HG03103 (cell line): ENCODE results near the gene PPP2R1B.

Source experiments
- ATAC-seq: cut with Tn5 transposase; IDR thresholded peaks from one replicate; pipeline ENCODE4 v1.9.1; 2021; ENCODE audit warnings: low read depth; ENCODE audit not compliant: unreplicated experiment

The PPP2R1B gene

DNA sequence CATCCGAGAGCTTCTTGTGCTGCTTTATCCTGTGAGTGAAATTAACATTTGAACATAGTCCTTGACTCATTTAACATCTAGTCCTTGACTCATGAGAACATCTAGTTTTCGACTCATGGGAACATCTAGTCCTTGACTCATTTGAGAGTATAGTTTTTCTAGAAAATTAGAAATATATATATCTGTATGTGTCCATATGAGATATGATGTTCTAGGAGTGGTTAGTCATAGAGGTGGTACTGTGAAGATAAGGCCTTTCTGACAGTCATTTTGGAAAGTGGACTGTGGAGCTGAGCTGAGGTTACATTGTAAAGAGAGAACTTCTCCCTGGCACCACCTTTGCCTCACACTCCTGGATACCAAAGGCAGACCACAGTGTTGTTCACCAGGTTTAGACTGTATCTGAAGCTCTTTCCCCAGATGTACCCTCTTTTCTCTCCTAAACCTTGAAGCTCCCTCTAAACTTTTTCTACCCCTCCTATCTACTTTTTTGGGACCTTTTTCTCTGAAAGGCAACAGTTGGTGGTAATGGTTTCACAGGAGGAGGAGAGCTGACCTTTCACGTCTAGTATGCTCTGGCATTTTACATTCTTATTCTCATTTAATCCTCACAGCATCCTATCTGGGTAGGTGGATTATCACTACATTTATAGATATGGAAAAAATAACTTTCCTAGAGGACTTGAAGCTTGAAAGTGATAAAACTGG, 67.2 kb downstream of the PPP2R1B start:
- no peak for ATAC-seq

DNA sequence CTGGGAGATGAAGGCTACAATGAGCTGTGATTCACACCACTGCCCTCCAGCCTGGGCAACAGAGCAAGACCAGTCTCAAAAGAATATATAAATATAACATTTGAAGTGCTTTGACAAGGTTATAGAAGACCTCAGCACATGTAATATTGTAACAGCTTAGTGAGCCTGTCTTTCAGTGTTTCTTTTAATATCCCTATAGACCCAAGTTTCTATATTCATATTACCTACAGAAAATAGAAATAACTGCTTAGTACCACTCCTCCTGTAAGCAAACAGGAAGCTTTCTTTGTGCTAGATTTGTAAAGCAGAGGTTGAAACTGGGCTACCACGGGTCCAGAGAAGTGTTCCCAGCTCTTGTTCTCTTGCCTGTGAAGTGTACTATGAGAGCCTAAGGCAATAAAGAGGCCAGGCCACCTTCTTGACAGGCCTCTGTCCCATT, 68.2 kb downstream of the PPP2R1B start:
- ATAC-seq: peak; percentile 62

DNA sequence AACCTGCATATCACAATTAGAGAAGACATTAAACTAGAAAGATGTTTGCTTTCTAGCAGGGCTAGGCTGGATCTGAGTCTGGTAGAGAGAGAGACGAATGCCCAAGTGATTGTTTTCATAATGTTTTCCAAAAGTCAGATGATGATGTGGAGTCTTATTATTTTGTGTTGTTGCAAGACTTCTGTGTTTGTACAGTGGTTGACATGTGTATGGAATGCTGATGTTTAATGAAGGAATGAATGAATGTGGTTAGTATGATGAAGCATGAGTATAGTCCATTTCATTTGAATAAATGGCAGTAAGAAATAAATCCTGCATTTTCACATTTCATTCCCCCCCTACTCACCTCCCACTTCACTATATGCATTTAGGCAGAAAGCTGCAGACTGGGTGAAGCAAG, 69.6 kb downstream of the PPP2R1B start:
- no peak for ATAC-seq

DNA sequence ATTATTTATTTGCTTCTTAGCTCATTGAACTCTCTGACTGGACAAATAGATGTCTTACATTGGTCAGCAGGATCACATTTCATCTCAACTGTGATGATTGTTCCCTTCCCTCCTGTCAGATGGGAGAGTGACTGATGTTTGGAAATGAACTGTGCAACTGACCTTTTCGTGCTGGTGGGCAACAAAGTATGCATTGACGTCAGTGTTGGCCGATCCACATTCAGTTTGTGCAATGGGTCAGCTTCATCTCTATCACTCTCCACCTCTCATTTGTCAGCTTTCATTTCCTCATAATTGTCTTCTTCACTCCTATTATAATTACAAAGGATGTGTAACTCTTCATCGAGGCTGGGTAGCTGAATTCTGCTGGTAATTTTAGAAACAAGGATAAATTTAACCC, 71.3 kb downstream of the PPP2R1B start:
- ATAC-seq: no peak

DNA sequence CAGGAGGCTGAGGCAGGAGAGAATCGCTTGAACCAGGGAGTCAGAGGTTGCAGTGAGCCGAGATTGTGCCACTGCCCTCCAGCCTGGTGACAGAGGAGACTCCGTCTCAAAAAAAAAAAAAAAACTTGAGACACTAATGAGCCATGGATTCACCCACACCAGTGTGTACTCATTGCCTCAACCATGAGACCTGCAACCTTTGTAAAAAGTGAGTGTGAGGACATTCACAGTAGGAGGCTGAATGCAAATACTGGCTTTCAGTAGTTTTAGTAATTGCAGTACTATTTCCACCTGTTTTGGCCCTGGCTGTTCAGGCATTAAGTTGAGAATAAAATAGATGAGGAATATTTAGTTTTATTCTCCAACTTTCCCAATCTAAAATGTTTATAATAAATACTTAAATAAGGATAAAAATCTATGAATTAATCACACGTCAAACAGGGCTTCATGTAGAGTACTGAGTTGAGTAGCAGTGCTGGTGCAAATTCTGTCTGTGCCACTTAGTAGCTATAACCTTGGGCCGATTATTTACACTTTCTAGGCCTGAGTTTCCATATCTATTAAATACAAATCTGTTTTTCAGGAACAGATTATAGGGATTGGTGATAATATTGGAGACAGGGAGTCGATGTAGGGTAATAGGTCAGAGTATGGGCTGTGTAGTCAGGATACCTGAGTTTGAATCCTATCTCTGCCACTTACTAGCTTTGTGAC, 72.8 kb downstream of the PPP2R1B start:
- no peak for ATAC-seq

DNA sequence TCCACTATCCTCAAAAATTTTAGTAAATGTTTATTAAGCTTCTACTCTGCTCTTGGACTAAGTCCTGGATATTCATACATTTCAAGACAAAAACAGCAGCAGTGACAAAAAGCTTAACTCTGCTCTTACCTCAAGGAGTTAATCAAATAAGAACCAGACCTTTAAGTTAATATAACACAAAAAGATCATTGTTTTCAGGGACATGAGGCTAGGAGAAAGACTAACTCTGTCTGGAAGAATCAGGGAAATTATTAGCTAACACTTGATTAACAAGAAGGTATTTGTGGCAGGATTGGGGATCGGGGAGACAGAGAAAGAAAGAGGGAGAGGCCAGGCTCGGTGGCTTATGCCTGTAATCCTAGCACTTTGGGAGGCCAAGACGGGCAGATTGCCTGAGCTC, 74.4 kb downstream of the PPP2R1B start:
- ATAC-seq: no peak

DNA sequence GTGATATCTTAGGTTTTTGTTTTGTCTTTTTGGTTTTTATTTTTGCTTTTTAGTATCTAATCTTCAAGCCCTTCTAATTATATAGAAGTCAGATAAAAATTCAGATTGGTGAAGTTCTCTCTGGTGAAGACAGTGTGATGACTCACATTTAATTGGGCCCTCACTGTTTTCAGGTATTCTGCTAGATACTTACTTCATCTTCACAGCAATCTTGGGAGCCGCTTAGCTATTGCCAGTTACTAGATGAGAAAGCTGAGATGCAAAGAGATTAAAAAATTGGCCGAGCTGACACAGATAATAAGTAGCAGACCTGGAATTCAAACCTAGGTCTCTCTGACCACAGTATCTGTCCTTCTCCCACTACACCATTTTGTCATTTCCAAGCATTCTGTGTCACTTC, 75.0 kb downstream of the PPP2R1B start:
- no peak for ATAC-seq

DNA sequence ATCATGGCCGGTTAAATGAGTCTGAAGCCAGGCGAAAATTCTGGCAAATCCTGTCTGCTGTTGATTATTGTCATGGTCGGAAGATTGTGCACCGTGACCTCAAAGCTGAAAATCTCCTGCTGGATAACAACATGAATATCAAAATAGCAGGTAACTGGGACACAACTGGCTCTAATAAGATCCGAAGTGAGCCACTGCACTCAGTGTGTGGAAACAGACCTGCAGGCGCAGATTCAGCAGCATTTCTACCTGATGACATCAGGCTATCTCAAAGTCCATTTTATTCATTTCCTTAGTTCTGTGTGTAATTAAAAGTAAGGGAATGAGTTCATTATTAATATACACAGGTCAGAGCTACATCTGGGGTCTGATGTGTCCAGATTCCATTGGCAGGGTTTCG, 78.2 kb downstream of the PPP2R1B start:
- ATAC-seq: no peak

DNA sequence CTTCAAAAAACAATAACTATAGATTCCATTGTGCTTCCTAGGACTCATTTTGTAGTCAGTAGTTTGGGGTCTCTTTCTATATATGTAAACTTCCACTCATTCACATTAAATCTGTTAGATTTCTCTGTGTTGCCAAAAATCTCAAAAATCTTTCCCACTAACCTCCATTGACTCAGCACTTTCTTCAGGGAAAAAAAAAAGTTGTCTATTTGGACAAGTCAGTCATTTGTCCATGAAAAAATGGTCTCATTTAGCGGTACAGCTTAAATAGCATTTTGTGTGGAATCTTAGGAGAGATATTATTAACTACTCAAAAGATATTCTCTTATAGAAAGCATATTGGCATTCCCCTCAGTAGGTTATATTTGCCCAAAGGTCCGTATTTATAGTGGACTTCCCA, 81.9 kb downstream of the PPP2R1B start:
- no peak for ATAC-seq

DNA sequence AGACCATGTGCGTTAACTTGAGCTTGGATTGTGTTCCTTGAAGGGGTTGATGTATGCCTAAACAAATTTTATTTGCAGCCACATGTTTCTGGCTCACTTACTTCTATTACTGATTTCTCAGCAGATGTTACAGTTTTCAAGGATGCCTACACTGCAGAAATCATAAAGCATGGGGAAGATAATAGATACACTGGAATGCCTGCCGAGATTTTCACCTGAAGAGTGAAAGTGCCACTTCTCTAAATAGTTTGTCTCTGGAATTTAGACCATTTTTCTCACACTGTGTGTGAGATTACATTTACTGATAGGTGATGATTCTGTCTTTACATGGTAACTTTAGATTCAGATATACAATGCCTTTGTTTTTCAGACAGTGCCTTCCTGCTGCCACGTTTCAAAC, 82.4 kb downstream of the PPP2R1B start:
- ATAC-seq: no peak

DNA sequence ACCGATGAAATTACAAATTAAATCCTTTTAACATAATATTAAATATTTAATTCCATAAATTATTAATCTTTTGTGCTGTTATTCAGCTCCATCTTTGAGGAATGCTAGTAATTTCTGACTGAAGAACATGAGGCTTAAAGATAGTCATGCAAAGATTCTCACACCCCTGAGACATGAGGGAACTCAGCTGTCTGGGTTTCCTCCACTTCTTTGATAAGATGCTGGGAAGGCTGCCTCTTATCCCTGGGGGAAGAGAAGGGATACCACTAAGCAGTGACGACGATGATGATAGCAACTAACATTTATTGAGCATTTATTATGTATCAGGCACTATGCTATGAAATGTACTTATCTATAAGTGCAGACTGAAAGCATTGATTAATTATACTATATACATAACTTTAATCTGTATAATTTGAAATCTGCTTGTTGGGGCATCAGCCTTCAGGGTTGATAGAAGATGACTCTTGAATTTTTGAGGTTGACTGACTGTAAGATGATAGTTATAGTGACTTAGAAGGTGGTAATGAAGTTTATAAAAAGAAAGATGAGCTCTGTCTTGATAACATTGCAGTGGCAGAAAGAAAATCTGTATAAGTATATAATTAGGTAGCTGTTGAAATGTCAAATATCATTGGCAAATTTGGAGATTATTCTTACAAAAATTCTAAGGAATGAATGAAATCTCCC, 85.6 kb downstream of the PPP2R1B start:
- ATAC-seq: no peak
